GDM1 (cell line): Measurements from ENCODE around the gene USPL1.

Source experiments
- DNase-seq: peaks from one replicate; lab custom pipeline; 2025; lab: John Stamatoyannopoulos, UW

Gene USPL1

GRCh38 chr13:30659980-30660379 is 42.3 kb downstream of the USPL1 start:
- no peak for DNase-seq

GRCh38 chr13:30660796-30661195 is 43.1 kb downstream of the USPL1 start:
- DNase-seq: no peak

DNA sequence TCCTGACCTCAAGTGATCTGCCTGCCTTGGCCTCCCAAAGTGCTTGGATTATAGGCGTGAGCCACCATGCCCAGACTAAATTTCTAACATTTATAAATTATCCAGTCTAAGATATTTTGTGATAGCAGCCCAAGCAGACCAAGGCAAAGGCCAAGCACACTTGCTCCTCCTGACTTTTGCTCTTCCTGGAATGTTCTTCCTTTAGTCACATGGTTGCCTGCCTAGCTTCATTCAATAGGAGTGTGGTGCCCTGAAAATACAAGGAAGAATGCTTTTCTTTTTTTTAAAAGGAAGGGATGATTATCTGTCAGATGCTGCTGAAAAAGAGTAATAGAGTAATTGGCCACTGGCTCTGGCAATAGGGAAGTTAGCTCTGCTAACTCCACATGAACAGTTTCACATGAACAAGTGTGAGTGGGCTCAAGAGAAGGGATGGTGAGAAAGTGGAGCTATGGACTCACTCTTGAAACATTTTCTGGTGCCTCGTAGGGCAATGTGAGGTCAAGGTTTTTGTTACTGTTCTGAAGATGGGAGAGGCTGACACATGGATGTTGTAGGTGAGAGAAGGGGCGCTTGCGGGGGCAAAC is 47.1 kb downstream of the USPL1 start:
- no peak for DNase-seq

- no peak for DNase-seq
These were observed 47.9 kb downstream of the USPL1 start for GRCh38 chr13:30665638-30666037.

GRCh38 chr13:30666113-30666512 is 48.4 kb downstream of the USPL1 start:
- no peak for DNase-seq

- no peak for DNase-seq
These were observed 49.3 kb downstream of the USPL1 start for GRCh38 chr13:30667014-30667413.

DNA sequence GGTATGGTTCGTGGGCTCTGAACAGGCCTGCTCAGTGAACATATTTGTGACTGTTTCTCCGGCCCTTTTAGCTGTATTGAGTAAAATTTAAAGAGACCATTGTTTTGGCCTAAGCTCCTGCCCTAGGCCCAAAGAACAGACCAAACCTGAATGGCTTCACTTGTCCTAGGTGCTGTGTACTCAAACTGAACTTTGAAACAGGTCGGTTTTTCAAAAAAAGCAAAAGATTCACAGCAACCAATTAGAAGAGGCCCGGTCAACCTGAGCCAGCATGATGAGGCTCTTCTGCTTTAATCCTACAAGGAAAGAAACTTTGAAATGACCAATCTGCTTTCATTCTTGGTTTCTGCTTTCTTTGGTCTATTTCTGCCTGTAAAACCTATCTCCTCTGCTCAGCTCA is 50.6 kb downstream of the USPL1 start:
- no peak for DNase-seq

GRCh38 chr13:30671271-30671815 is 53.6 kb downstream of the USPL1 start:
- DNase-seq: no peak

GRCh38 chr13:30673669-30674521 is 56.2 kb downstream of the USPL1 start:
- peak; percentile 93 for DNase-seq

DNA sequence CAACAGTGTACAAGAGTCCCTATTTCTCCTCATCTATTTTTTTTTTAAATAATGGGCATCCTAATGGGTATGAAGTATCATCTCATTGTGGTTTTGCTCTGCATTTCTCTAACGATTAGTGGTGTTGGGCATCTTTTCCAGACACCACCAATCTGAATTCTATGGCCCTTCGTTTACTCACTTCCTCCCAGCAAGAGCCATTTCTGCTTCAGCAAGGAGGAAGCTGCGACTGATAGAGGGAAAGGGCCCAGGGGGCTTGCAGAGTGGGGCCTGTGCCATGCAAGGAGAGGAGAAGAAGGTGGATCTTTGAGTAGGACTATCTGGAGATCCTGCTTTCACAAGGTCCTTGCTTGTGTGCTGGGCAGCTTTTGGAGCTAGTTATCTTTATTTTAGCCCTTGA is 58.0 kb downstream of the USPL1 start:
- DNase-seq: no peak

DNA sequence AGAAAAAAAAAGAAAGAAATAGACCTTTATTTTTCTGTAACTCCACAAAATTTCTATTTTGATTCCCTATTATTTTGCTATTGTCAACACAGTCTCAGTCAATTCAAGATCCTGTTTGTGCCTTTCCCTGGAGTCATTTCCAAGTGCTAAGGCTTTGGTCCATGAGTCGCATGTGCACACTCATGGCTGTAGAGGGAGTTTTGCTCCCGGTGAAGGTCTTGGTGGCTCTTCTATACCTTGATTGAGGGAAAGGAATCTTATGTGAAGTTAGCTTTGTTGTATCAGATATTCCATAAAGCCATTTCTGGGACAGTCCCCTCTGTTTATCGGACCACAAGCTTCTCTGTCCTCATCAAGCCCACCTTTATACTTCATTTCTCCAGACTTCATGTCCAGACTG is 59.0 kb downstream of the USPL1 start:
- DNase-seq: peak; percentile 19

GRCh38 chr13:30679483-30680330 is 62.0 kb downstream of the USPL1 start:
- peak; percentile 24 for DNase-seq

- no peak for DNase-seq
These were observed 64.1 kb downstream of the USPL1 start for GRCh38 chr13:30681843-30682242.

- no peak for DNase-seq
These were observed 67.7 kb downstream of the USPL1 start for GRCh38 chr13:30685320-30685859.

GRCh38 chr13:30685987-30686386 is 68.3 kb downstream of the USPL1 start:
- DNase-seq: no peak

DNA sequence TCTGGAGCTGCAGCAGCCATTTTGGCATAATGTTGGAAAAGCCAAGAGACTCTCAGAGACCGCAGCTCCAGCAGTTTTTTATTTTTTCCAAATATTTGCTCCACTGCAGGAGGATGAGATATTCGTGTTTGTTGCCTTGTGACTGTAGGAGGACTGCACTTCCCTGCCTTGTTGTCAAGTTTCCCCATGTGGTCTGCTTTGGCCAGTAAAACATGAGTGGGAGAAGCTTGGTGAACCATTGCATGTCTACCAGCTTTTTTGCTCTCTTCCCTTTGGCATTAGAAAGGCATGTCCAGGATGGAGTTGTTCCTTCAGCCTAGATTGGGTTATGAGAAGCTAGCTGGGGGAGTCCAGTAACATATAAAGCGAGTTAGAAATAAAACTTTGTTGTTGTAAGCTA is 69.9 kb downstream of the USPL1 start:
- no peak for DNase-seq

DNA sequence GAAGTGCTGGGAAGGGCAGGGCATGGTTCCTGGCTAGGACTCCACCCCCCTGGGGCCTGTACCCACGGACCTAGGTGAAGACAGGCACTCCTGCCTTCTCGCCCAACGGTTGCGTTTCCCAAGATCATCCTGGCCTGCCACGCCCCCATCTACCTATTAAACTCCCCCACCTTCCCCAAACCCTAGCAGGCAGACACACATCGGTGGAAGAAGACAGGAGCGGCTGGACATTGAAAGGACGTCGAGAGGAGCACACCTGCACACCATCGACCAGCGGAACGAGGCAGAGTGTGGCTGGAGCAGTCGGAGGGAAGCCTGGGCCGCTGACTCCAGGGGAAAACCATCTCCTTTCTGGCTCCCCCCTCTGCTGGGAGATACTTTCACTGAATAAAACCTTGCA is 72.0 kb downstream of the USPL1 start:
- DNase-seq: no peak

DNA sequence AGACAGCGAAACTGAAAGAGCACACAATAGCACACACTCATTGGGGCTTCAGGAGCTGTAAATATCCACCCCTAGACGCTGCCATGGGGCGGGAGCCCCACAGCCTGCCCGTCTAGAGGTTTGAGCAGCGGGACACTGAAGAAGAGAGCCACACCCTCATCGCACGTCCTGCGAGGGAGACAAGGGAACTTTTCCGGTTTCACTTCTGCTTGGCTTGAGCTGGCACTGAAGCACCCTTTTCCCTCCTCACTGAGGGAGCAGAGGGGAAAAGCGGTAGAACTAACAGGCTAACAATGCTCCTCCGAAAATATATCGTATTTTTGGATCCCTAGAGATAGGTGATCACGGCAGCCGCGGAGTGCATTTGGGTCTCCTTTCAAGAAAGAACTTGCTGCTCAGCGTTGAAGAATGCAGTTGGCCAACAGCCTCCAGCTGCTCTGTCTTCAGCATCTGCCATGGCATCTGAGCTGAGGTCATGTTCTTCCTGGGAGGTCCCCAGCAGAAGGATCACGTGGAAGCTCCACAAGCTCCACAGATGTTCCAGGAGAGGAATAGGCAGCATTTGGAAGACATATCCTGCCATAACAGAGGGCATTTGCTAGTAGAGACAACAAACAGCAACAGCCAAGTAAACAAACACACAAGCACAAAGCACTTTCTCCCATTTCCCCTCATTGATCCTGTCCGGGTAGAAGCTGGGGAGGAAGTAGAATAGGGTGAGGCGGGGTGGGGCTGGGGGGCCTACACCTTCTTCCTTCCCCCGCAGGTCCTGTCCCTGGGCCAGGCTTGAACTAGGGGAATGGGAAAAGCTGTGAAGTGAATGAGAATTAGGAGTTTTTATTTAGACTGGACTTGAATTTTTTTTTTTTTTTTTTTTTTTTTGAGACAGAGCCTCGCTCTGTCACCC is 72.8 kb downstream of the USPL1 start:
- no peak for DNase-seq

GRCh38 chr13:30692113-30692512 is 74.4 kb downstream of the USPL1 start:
- DNase-seq: no peak

DNA sequence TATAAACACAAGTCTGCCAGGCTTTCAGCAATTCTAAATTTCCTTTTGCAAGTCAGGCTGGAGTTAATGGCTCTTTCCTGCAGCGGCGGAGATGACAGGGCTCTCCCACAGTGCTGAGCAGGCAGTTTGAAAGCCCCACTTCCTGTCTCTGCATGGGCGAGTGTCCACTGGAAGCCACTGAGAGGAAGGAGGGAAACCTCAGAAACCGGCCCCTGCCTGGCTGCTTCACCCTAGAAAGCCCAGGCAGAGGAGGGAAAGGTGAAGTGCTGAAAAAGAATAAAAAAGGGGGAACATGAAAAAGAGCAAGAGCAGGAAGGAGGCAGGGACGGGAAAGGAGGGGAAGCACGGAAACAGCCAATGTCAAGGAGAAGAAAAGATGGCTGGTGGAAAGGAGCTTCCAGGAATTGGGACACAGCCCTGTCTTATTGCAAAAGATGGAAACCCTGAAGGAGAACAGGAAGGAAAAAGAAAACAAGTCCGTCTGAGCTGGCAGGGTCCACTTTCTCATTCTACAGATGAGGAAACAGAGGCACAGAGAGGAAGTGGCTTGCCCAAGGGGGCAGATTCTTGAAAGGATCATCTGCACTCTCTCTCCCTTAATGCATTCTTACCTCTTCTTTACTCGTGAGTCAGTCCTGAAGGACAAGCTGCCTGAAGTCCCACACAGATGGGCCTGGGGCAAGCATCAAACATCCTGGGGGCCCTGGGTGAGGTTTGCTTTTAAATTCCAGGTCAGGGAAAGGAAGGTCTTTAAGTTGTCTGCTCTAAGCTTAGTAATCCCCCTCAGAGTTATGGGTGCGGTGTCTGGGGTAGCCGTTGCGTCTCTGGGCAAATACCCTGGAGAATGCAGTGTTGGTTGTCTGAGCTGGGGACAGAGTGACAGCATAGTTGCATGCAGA is 78.8 kb downstream of the USPL1 start:
- peak; percentile 65 for DNase-seq
